Measurements from ENCODE around the gene WNT11. TPM values are rescaled to one million over a fixed set of nuclear protein-coding genes. Genes with fewer than 3 reads are reported as not detected.

The WNT11 gene
- total and polyA plus RNA-seq, 2 of the 13 experiments (the other 11 are each of a cell fraction or from before 2014, with no cell fraction given) = 0.34 to 0.66 TPM

DNA sequence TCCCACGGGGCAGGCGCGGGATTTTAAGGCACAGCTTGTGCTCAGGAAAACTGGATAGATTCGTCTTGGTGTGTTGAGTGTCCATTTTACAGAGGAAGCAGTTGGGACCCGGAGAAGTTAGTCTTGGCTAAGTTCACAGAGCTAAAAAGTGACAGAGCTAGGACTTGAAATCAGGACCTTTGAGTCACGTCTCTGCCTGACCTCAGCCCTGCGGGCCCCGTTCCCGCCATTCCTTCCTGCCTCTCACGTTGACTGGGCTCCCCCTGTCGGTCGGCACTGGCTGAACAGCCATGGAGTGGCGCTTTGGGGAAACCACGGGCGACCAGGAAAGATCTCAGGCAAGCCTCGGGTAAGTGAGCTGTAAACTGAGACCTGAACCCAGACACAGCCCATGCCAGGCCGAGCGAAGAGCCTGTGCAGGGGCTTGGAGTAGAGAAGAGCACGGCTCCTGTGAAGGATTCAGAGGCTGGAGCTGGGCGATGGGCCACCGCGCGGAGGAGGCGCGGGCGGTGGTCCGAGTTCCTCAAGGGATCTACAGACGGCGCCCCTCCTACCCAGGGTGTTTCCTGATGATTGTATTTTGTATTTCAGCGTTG, 54.1 kb downstream of the WNT11 start (continued):
- TF ChIP-seq HNF4A (CRISPR knock-in tag; IDR thresholded peaks at IDR 0.05) = no peak
- TF ChIP-seq ZNF75D (CRISPR knock-in tag; IDR thresholded peaks at IDR 0.05; ENCODE audit: borderline replicate concordance) = no peak
- TF ChIP-seq, protein P1, sequence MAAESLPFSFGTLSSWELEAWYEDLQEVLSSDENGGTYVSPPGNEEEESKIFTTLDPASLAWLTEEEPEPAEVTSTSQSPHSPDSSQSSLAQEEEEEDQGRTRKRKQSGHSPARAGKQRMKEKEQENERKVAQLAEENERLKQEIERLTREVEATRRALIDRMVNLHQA (CRISPR knock-in tag; IDR thresholded peaks at IDR 0.05) = no peak
- TF ChIP-seq, protein P2, sequence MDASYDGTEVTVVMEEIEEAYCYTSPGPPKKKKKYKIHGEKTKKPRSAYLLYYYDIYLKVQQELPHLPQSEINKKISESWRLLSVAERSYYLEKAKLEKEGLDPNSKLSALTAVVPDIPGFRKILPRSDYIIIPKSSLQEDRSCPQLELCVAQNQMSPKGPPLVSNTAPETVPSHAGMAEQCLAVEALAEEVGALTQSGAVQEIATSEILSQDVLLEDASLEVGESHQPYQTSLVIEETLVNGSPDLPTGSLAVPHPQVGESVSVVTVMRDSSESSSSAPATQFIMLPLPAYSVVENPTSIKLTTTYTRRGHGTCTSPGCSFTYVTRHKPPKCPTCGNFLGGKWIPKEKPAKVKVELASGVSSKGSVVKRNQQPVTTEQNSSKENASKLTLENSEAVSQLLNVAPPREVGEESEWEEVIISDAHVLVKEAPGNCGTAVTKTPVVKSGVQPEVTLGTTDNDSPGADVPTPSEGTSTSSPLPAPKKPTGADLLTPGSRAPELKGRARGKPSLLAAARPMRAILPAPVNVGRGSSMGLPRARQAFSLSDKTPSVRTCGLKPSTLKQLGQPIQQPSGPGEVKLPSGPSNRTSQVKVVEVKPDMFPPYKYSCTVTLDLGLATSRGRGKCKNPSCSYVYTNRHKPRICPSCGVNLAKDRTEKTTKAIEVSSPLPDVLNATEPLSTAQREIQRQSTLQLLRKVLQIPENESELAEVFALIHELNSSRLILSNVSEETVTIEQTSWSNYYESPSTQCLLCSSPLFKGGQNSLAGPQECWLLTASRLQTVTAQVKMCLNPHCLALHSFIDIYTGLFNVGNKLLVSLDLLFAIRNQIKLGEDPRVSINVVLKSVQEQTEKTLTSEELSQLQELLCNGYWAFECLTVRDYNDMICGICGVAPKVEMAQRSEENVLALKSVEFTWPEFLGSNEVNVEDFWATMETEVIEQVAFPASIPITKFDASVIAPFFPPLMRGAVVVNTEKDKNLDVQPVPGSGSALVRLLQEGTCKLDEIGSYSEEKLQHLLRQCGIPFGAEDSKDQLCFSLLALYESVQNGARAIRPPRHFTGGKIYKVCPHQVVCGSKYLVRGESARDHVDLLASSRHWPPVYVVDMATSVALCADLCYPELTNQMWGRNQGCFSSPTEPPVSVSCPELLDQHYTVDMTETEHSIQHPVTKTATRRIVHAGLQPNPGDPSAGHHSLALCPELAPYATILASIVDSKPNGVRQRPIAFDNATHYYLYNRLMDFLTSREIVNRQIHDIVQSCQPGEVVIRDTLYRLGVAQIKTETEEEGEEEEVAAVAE (CRISPR knock-in tag; IDR thresholded peaks at IDR 0.05; ENCODE audit: borderline replicate concordance) = no peak
- TF ChIP-seq ZNF292 (CRISPR knock-in tag; IDR thresholded peaks at IDR 0.05; ENCODE audit: borderline replicate concordance, low read depth) = no peak
- TF ChIP-seq ZMYM3 (CRISPR knock-in tag; IDR thresholded peaks at IDR 0.05) = peak; percentile 48; the same call in 1 of the 2 replicates
- TF ChIP-seq NCOA2 (CRISPR knock-in tag; IDR thresholded peaks at IDR 0.05) = no peak
- no peak for TF ChIP-seq MTF1 (CRISPR knock-in tag; IDR thresholded peaks at IDR 0.05)
- no peak for TF ChIP-seq ZC3H13 (CRISPR knock-in tag; IDR thresholded peaks at IDR 0.05)
- 0 out of 2 replicates have a peak, but pooled peaks have one; percentile 28 for TF ChIP-seq KAT8 (CRISPR knock-in tag; IDR thresholded peaks at IDR 0.05)
- TF ChIP-seq, protein P3, sequence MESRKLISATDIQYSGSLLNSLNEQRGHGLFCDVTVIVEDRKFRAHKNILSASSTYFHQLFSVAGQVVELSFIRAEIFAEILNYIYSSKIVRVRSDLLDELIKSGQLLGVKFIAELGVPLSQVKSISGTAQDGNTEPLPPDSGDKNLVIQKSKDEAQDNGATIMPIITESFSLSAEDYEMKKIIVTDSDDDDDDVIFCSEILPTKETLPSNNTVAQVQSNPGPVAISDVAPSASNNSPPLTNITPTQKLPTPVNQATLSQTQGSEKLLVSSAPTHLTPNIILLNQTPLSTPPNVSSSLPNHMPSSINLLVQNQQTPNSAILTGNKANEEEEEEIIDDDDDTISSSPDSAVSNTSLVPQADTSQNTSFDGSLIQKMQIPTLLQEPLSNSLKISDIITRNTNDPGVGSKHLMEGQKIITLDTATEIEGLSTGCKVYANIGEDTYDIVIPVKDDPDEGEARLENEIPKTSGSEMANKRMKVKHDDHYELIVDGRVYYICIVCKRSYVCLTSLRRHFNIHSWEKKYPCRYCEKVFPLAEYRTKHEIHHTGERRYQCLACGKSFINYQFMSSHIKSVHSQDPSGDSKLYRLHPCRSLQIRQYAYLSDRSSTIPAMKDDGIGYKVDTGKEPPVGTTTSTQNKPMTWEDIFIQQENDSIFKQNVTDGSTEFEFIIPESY (CRISPR knock-in tag; IDR thresholded peaks at IDR 0.05) = peak; percentile 83
- TF ChIP-seq, protein P4, sequence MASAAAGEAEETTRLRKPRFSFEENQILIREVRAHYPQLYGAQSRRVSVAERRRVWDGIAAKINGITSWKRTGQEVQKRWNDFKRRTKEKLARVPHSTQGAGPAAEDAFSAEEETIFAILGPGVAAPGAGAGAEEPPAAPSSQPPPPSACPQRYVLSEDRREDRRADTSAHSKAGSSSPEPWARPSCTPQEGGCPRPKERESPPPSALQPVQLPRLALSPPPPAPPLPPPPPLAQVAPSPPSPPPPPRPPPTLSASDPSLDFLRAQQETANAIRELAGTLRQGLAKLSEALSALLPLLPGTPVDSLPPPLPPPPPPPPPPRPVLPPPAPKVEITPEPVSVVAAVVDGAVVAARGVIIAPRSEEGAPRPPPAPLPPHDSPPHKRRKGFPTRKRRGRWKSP (CRISPR knock-in tag; IDR thresholded peaks at IDR 0.05) = peak; percentile 4; the same call in 1 of the 2 replicates
- TF ChIP-seq ZNF331 (CRISPR knock-in tag; IDR thresholded peaks at IDR 0.05) = peak; percentile 62; the same call in 1 of the 2 replicates
- peak; percentile 80 for TF ChIP-seq ZNF792 (CRISPR knock-in tag; IDR thresholded peaks at IDR 0.05)
- TF ChIP-seq GFI1 (CRISPR knock-in tag; IDR thresholded peaks at IDR 0.05; ENCODE audit: borderline replicate concordance) = peak; percentile 72; the same call in 1 of the 2 replicates
- TF ChIP-seq, protein P5, sequence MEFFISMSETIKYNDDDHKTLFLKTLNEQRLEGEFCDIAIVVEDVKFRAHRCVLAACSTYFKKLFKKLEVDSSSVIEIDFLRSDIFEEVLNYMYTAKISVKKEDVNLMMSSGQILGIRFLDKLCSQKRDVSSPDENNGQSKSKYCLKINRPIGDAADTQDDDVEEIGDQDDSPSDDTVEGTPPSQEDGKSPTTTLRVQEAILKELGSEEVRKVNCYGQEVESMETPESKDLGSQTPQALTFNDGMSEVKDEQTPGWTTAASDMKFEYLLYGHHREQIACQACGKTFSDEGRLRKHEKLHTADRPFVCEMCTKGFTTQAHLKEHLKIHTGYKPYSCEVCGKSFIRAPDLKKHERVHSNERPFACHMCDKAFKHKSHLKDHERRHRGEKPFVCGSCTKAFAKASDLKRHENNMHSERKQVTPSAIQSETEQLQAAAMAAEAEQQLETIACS (CRISPR knock-in tag; IDR thresholded peaks at IDR 0.05) = no peak
- TF ChIP-seq ATAD3A (CRISPR knock-in tag; IDR thresholded peaks at IDR 0.05) = no peak; the same call in 1 of the 2 replicates
- TF ChIP-seq SOX13 (IDR thresholded peaks at IDR 0.05) = no peak
- 0 out of 4 replicates have a peak, but pooled peaks of 1 of the 2 experiments have one; percentile 19 for TF ChIP-seq SOX13 (CRISPR knock-in tag; conservative IDR thresholded peaks at IDR 0.05 in 1 of 2, IDR thresholded peaks at IDR 0.05 in 1 of 2)
- TF ChIP-seq KMT2B (CRISPR knock-in tag; IDR thresholded peaks at IDR 0.05) = peak; percentile 40; the same call in 1 of the 2 replicates
